Measurements from ENCODE around the gene UBXN2A. TPM values are rescaled to one million over a fixed set of nuclear protein-coding genes. Genes with fewer than 3 reads are reported as not detected.

The UBXN2A gene
- 11.7 TPM for polyA plus RNA-seq
- long read RNA-seq, donor 1, full-length matches to known transcripts = 1 of 1 reads
- long read RNA-seq, donor 1, partial matches to known transcripts = 0 of 1 reads
- long read RNA-seq, donor 1, other reads (novel, unspliced or antisense) = 0 of 1 reads
- long read RNA-seq, donor 2, full-length matches to known transcripts = 9 of 9 reads
- long read RNA-seq, donor 2, partial matches to known transcripts = 0 of 9 reads
- long read RNA-seq, donor 2, other reads (novel, unspliced or antisense) = 0 of 9 reads
- long read RNA-seq, donor 3 = 0 reads
- long read RNA-seq, donor 4, full-length matches to known transcripts = 1 of 1 reads
- long read RNA-seq, donor 4, partial matches to known transcripts = 0 of 1 reads
- long read RNA-seq, donor 4, other reads (novel, unspliced or antisense) = 0 of 1 reads
- long read RNA-seq, donor 5, full-length matches to known transcripts = 2 of 2 reads
- long read RNA-seq, donor 5, partial matches to known transcripts = 0 of 2 reads
- long read RNA-seq, donor 5, other reads (novel, unspliced or antisense) = 0 of 2 reads
- long read RNA-seq, donor 6, full-length matches to known transcripts = 4 of 4 reads
- long read RNA-seq, donor 6, partial matches to known transcripts = 0 of 4 reads
- long read RNA-seq, donor 6, other reads (novel, unspliced or antisense) = 0 of 4 reads
- long read RNA-seq, donor 7, full-length matches to known transcripts = 3 of 3 reads
- long read RNA-seq, donor 7, partial matches to known transcripts = 0 of 3 reads
- long read RNA-seq, donor 7, other reads (novel, unspliced or antisense) = 0 of 3 reads
- long read RNA-seq, donor 8, full-length matches to known transcripts = 1 of 1 reads
- long read RNA-seq, donor 8, partial matches to known transcripts = 0 of 1 reads
- long read RNA-seq, donor 8, other reads (novel, unspliced or antisense) = 0 of 1 reads
- long read RNA-seq, donor 9, full-length matches to known transcripts = 3 of 3 reads
- long read RNA-seq, donor 9, partial matches to known transcripts = 0 of 3 reads
- long read RNA-seq, donor 9, other reads (novel, unspliced or antisense) = 0 of 3 reads
- long read RNA-seq, donor 10, full-length matches to known transcripts = 8 of 8 reads
- long read RNA-seq, donor 10, partial matches to known transcripts = 0 of 8 reads
- long read RNA-seq, donor 10, other reads (novel, unspliced or antisense) = 0 of 8 reads
- long read RNA-seq, donor 11, full-length matches to known transcripts = 1 of 1 reads
- long read RNA-seq, donor 11, partial matches to known transcripts = 0 of 1 reads
- long read RNA-seq, donor 11, other reads (novel, unspliced or antisense) = 0 of 1 reads

- WGBS (ENCODE audit: insufficient coverage, low lambda C conversion rate) = no CpG with 5 or more reads among the region's 77 CpGs
- Histone ChIP-seq H3K4me3 (ENCODE audit: low read length) (peak within 1 kb of the TSS; percentile 86), H3K4me1 (ENCODE audit: control insufficient read depth, insufficient read depth, low read length) (peaks cover 7% of the 10 kb centered on the region), H3K36me3 (ENCODE audit: control insufficient read depth, insufficient read depth, low read length) (no peaks in the 10 kb centered on the region), H3K27ac (ENCODE audit: low read length) (peak within 1 kb of the TSS; percentile 88), H3K9me3 (ENCODE audit: control insufficient read depth, low read depth, low read length) (no peaks in the 10 kb centered on the region), H3K27me3 (ENCODE audit: control insufficient read depth, insufficient read depth, low read length) (no peaks in the 10 kb centered on the region)
- DNase-seq = peak; percentile 81 to 91
Measured at GRCh38 chr2:23939987-23940717, at the start of gene UBXN2A. UBXN2A (plus strand) TSS chr2:23940463; CDS start chr2:23958315, 17,852 bp downstream.

GRCh38 chr2:23900133-23900532, 40.1 kb upstream of the UBXN2A start:
- H3K27ac ChIP-seq (ENCODE audit: low read length) = no peak overlapping the region
- 93% methylated on average over 5 of the region's 8 CpGs for WGBS (ENCODE audit: insufficient coverage, low lambda C conversion rate)

GRCh38 chr2:23900541-23901322, 39.5 kb upstream of the UBXN2A start:
- Histone ChIP-seq H3K9me3 (ENCODE audit: control insufficient read depth, low read depth, low read length) (peaks cover 3% of the 10 kb centered on the region), H3K4me3 (ENCODE audit: low read length) (no peak overlapping the region), H3K27ac (ENCODE audit: low read length) (no peak overlapping the region), H3K36me3 (ENCODE audit: control insufficient read depth, insufficient read depth, low read length) (no peaks in the 10 kb centered on the region), H3K4me1 (ENCODE audit: control insufficient read depth, insufficient read depth, low read length) (no peaks in the 10 kb centered on the region), H3K27me3 (ENCODE audit: control insufficient read depth, insufficient read depth, low read length) (no peaks in the 10 kb centered on the region)
- peak; percentile 26 to 68 for DNase-seq
- no CpG with 5 or more reads among the region's 9 CpGs for WGBS (ENCODE audit: insufficient coverage, low lambda C conversion rate)

More at GRCh38 chr2:23900133-23900532, 40.1 kb upstream of the UBXN2A start:
- peaks cover 3% of the 10 kb centered on the region for H3K9me3 ChIP-seq (ENCODE audit: control insufficient read depth, low read depth, low read length)
- no peak overlapping the region for H3K4me3 ChIP-seq (ENCODE audit: low read length)
- H3K4me1 ChIP-seq (ENCODE audit: control insufficient read depth, insufficient read depth, low read length) = no peaks in the 10 kb centered on the region
- no peak for DNase-seq
- no peaks in the 10 kb centered on the region for H3K27me3 ChIP-seq (ENCODE audit: control insufficient read depth, insufficient read depth, low read length)
- H3K36me3 ChIP-seq (ENCODE audit: control insufficient read depth, insufficient read depth, low read length) = no peaks in the 10 kb centered on the region

GRCh38 chr2:23901966-23902846, 38.1 kb upstream of the UBXN2A start:
- Histone ChIP-seq H3K27me3 (ENCODE audit: control insufficient read depth, insufficient read depth, low read length) (no peaks in the 10 kb centered on the region), H3K36me3 (ENCODE audit: control insufficient read depth, insufficient read depth, low read length) (no peaks in the 10 kb centered on the region), H3K4me1 (ENCODE audit: control insufficient read depth, insufficient read depth, low read length) (no peaks in the 10 kb centered on the region), H3K9me3 (ENCODE audit: control insufficient read depth, low read depth, low read length) (peaks cover 3% of the 10 kb centered on the region), H3K4me3 (ENCODE audit: low read length) (no peak overlapping the region), H3K27ac (ENCODE audit: low read length) (no peak overlapping the region)
- no peak for DNase-seq
- 83% methylated on average over 1 of the region's 6 CpGs for WGBS (ENCODE audit: insufficient coverage, low lambda C conversion rate)

GRCh38 chr2:23903034-23903433, 37.2 kb upstream of the UBXN2A start:
- WGBS (ENCODE audit: insufficient coverage, low lambda C conversion rate) = no CpG with 5 or more reads among the region's 2 CpGs
- Histone ChIP-seq H3K27ac (ENCODE audit: low read length) (no peak overlapping the region), H3K36me3 (ENCODE audit: control insufficient read depth, insufficient read depth, low read length) (no peaks in the 10 kb centered on the region), H3K4me1 (ENCODE audit: control insufficient read depth, insufficient read depth, low read length) (no peaks in the 10 kb centered on the region), H3K27me3 (ENCODE audit: control insufficient read depth, insufficient read depth, low read length) (no peaks in the 10 kb centered on the region), H3K4me3 (ENCODE audit: low read length) (no peak overlapping the region), H3K9me3 (ENCODE audit: control insufficient read depth, low read depth, low read length) (peaks cover under 1% of the 10 kb centered on the region)
- no peak for DNase-seq

- no peaks in the 10 kb centered on the region for H3K4me1 ChIP-seq (ENCODE audit: control insufficient read depth, insufficient read depth, low read length)
- no peak overlapping the region for H3K27ac ChIP-seq (ENCODE audit: low read length)
- H3K36me3 ChIP-seq (ENCODE audit: control insufficient read depth, insufficient read depth, low read length) = no peaks in the 10 kb centered on the region
- DNase-seq = no peak
- H3K27me3 ChIP-seq (ENCODE audit: control insufficient read depth, insufficient read depth, low read length) = no peaks in the 10 kb centered on the region
- H3K9me3 ChIP-seq (ENCODE audit: control insufficient read depth, low read depth, low read length) = no peaks in the 10 kb centered on the region
- WGBS (ENCODE audit: insufficient coverage, low lambda C conversion rate) = 80% methylated on average over 1 of the region's 1 CpG
- no peak overlapping the region for H3K4me3 ChIP-seq (ENCODE audit: low read length)
Measured at GRCh38 chr2:23904215-23904614, 36.0 kb upstream of the UBXN2A start.

GRCh38 chr2:23904692-23905091, 35.6 kb upstream of the UBXN2A start:
- no peaks in the 10 kb centered on the region for H3K4me1 ChIP-seq (ENCODE audit: control insufficient read depth, insufficient read depth, low read length)
- no peak for DNase-seq
- no peaks in the 10 kb centered on the region for H3K9me3 ChIP-seq (ENCODE audit: control insufficient read depth, low read depth, low read length)
- H3K36me3 ChIP-seq (ENCODE audit: control insufficient read depth, insufficient read depth, low read length) = no peaks in the 10 kb centered on the region
- no peaks in the 10 kb centered on the region for H3K27me3 ChIP-seq (ENCODE audit: control insufficient read depth, insufficient read depth, low read length)
- 100% methylated on average over 1 of the region's 2 CpGs for WGBS (ENCODE audit: insufficient coverage, low lambda C conversion rate)
- no peak overlapping the region for H3K27ac ChIP-seq (ENCODE audit: low read length)
- H3K4me3 ChIP-seq (ENCODE audit: low read length) = no peak overlapping the region

- no peak overlapping the region for H3K27ac ChIP-seq (ENCODE audit: low read length)
- H3K9me3 ChIP-seq (ENCODE audit: control insufficient read depth, low read depth, low read length) = no peaks in the 10 kb centered on the region
- DNase-seq = no peak
- no peaks in the 10 kb centered on the region for H3K27me3 ChIP-seq (ENCODE audit: control insufficient read depth, insufficient read depth, low read length)
- no peaks in the 10 kb centered on the region for H3K4me1 ChIP-seq (ENCODE audit: control insufficient read depth, insufficient read depth, low read length)
- H3K36me3 ChIP-seq (ENCODE audit: control insufficient read depth, insufficient read depth, low read length) = no peaks in the 10 kb centered on the region
- WGBS (ENCODE audit: insufficient coverage, low lambda C conversion rate) = no CpG with 5 or more reads among the region's 2 CpGs
- H3K4me3 ChIP-seq (ENCODE audit: low read length) = no peak overlapping the region
Measured at GRCh38 chr2:23905155-23905554, 35.1 kb upstream of the UBXN2A start.

All from large intestine (tissue), 12 donors.